NCI-H128 (cell line): ENCODE results near the gene TEX19.

Experiments
- DNase-seq: peaks from one replicate; lab custom pipeline; 2025; ENCODE audit not compliant: unreplicated experiment; lab: John Stamatoyannopoulos, UW

Gene TEX19, protein sequence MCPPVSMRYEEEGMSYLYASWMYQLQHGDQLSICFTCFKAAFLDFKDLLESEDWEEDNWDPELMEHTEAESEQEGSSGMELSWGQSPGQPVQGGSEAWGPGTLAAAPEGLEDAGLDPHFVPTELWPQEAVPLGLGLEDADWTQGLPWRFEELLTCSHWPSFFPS

DNA sequence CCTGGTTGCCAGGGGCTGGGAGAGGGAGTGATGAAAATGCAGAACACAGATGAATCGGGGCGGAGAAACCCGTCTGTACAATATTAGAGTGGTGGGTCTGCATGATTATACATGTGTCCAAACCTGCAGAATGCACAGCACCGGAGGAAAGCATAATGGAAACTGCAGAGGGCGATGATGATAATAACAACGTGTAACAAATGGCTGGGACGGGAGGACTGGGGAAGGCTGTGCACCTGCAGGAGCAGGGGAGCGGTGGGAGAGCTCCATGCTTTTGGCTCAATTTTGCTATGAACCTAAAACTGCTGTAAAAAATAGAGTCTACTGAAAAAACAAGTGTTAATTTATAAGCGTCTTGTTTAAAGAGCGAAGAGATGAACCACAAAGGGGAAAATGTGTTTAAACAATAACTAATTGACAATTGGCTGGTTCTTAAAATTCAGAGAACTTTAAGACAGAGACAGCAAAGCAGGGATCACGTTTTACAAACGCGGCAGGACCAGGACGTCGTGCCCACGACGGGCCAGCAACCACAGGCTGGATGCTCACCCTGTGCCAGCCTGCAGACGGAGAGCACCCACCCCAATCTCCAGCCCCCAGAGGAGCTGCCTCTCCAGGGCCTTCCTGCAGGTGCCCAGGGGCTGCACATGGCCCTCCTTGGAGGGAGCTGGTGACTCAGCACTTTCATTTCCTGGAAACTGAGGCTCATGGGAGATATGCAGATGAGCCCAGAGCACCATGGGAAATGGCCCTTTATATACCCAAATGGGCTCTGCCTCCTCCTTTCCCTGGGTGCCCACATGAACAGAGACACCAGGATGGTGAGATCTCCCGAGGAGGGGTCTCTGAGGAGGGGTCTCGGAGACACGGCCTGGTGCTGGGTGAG is at the start of gene TEX19:
TSS of gene TEX19 (plus strand) at position 783 of the 886 bp plus-strand sequence. CDS start 2,904 bp downstream, outside the sequence.
- DNase-seq = peak; percentile 15

DNA sequence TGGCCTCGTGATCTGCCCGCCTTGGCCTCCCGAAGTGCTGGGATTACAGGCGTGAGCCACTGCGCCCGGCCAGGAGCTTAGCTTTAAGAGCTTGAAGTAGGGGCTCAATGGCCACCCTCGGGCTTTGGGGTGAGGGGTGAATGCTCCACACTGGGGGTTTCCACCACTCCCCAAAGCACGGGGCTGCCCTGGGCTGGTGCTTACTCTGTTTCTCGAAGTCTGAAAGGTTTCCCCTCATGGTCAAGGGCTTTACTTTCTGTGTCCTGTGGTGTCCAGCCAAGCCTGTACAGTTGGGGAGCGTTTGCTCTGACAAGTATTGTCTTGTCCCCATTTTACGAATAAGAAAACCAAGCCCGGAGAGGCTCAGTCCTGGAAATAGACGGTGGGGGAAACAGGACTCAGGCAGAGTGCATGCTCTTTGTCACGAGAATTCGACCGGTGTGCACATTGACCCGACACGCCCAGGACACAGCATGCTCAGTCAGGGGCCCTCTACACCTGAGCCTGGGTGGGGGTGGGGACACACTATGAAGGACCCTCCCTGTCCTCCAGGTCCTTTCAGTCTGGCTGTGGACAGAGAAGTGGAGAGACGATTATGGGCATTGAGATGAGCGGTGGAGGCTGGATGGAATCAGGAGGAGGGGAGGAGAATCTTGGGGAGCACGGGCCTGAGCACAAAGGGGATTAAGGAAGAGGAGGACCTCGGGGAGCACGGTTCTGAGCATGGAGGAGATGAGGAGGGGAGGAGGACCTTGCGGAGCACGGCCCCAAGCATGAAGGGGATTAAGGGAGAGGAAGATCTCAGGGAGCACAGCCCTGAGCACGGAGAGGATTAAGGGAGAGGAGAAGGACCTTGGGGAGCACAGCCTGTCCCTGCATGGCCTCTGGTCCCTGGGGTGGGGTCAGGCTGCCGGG is 49.1 kb upstream of the TEX19 start:
- no peak for DNase-seq

DNA sequence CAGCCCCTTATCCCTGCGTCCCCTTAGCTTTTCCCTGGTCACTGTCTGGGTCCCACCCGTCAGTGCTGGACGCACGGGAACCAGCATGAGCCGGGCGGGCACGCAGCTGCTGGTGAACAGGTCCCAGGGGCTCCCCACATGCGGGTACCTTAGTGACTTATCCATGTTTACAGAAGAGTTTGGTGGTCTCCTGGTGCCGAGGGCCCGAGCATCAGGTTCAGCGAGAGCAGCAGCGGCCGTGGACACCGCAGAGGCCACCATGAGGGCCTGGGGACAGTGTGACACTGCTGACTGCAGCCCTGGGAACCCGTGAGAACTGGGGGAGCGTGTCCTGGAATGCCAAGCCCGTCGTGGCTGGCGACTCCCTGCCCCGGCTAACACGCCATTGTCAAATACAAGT is 48.2 kb upstream of the TEX19 start:
- no peak for DNase-seq

DNA sequence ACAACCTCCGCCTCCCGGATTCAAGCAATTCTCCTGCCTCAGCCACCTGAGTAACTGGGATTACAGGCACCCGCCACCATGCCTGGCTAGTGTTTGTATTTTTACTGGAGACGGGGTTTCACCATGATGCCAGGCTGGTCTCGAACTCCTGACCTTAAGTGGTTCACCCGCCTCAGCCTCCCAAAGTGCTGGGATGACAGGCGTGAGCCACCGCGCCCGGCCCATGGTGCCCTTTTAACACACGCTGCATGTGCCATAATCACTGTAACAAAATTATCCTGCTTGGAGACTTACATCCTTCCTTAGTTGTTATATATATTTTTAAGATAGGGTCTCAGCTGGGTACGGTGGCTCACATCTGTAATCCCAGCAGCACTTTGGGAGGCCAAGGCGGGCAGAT is 47.1 kb upstream of the TEX19 start:
- DNase-seq = no peak

DNA sequence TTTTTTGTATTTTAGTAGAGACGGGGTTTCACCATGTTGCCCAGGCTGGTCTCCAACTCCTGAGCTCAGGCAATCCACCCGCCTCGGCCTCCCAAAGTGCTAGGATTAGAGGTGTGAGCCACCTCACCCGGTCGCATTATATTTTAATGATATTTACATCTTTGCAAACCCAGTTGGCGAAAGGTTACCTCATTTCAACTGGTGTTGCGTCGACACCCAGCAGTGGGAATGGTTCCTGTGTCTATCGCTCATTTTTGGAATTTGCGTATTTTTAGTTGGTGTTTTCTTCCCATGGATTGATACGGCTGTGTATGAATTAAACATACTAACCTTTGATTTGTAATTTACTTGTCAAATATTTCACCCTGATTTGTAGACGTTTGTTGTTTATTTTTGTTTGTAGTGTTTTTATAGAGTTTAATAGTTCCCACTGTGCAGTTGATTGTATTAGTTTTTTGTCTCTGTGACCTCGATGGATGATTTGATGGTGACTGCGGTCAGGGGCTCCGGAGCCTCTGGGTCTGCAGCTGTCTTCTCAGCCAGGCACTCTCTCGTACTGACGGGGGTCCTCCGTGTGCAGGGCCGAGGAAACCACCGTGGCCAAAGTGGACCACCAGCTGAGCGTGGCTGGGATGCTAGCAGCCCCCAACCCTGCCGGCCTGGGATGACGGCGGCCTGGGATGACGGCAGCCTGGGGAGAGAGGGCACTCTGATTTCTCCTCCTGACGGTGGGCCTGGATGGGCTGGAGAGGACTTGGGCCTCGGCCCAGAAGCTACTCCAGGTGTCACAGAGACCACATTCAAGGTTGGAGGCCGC is 45.6 kb upstream of the TEX19 start:
- no peak for DNase-seq

DNA sequence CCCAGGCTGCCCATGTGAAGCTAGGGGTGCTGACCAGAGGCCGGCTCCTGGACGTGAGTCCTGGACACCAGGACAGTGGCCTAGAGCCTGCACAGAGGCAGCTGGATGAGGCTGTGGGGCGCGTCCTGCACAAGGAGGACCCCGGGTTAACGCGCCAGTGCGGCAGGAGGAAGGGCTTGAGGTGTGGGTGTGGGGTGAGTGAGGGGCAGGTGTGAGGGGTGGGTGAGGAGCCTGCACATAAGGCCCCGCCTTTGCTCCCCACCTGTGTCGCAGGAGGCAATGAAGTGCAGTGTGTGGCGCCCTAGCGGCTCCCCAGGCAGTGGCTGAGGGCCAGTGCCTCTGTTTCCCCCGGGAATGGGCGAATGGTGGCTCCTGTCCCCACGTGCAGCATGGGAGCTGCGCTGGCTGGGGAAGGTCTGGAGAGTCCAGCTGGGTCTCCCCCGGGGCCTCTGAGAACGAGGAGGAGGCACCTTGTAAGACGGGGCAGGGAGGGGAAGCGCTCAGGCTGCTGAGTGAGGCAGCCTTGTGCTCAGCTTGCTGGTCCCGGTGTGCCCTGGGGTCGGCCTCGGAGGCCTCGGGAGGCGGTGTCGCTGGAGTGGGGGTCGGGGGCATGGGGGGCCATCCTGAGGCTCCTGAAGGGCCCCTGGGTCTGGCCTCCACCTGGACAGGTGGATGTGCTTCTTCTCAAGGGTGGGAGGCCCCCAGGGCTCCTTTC is 44.9 kb upstream of the TEX19 start:
- no peak for DNase-seq

DNA sequence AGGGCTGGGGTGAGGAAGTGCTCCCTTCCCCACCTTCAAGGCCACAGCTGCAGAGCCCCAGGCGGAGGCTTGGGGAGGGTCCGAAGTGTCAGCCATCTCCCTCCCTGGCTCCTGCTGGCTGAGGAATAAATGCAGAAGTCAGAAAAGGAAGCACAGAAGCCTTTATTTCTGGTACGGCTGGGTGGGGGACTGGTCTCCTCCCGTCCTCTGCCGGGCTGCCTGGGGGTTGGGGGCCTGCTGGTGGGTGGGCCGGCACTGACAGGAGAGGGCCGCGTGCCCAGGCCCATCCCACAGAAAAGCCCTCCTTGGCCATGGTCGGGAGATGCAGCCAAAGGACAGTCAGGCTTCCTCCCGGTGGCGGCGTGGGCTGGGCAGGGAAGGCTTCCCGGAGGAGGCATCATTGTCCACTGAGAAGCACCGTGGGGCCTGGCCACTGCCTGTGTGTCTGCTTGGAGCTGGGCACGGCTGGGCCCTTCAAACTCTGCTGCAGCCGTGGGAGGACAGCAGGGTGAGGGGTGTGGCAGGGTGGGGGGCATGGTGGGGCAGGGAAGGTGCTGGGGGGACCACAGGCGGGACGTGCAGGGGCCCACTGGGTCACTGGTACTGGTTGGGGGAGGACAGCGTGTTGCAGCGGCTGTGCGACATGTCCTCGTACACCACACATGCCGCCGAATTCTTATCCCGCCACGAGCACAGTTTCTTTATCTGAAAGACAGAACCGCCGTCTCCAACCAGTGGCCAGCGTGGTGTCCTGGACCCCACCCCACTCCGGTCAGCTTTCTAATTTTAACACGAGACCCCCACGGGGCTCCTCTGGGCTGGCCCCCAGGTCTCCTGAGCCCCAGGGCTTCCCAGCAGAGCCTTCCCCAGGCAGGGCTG is 44.1 kb upstream of the TEX19 start:
- DNase-seq = no peak

DNA sequence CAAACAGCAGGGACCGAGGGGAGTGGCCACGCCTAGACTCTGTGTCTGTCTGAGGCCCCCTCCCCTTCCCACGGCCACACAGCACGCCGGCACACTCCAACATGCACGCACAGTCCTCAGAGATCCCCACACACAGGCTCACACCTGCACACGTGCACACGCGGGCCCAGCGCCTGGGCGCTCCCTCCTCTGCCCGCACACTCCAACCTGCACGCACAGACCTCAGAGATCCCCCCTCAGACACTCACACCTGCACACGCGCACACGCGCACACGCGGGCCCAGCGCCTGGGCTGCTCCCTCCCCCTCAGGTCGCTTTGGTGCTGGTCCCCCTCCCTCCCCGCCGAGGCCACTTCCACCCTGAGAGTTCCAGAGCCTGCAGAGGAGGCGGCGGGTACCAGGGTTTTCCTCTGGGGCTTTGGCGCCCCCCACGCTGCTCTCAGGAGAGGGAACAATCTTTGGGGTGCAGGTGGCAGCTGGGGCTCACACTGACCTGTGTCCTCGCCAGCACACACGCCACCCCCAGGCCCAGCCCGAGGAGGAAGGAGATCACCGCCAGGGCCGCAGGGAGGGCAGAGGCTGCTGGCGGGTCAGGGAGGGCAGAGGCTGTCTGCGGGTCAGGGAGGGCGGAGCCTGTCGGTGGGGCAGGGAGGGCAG is 43.2 kb upstream of the TEX19 start:
- no peak for DNase-seq

DNA sequence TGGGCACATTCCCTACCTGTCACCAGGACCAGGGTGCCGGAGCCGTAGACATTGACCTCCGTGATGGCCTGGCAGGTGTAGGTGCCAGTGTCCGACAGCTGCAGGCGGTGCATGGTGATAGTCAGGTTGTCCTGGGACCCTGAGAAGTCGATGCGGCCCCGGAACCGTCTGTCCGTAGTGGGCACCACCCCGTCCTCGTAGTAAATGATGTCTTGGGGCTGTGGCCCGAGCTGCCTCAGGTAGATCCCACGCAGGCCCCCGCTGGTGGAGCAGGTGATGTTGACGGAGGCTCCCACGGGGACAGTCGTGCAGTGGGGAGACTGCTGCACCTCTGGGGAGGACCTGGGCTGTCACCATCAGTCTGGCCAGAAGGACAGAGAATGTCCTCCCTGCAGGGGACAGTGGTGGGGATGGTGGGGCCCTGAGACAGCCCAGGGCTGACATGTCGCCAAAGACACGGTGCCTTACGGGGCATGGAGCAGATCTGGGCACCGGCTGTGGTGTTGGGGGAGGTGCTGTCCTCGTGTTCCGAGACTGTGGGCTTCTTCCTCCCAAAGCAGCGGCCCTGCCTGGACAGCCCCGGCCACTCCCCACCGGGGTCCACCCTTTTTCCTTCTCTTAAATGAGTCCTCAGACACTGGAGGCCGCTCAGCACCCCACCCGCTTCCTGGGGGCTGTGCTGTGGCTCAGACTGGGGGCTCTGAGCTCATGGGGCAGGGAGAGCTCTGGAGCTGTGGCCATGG is 42.2 kb upstream of the TEX19 start:
- DNase-seq = no peak

DNA sequence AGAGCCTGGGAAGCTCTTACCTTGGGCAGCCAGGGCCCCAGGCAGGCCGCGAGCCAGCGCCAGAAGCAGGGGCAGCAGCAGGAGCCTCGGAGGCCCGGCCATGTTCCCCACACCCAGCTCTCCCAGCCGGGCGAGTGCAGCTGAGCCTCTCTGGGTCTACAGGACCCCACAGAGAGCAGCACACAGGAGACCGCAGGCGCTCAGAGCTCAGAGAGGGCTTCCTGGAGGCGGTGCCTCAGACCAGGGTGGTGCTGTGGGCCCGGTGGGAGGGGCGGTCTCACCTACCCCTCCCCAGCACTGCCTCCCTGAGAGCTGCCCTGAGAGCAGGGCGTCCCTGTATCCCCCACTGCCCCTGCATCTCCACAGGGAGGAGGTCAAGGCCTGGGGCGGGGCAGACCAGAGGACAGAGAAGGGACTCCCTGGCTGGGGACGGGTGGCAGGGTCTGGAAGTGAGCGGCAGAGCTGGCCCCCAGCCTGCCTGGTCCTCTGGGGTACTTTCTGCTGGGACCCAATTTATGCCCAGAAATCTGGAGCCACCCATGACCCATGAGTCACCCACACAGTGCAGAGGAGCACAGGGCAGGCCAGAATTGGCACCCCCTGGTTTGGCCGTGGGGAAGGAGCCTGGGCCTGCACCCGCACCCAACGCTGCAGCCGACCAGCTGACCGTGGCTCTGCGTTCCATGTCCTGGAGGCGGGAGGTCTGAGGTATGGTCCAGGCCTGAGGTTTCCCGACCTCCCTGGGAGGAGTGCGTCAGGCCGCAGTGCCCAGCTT is 41.5 kb upstream of the TEX19 start, which contains the start of gene CD7:
TSS of gene CD7 (minus strand) at position 215 of the 775 bp plus-strand sequence. CDS start at position 102, 113 bp downstream.
- no peak for DNase-seq

DNA sequence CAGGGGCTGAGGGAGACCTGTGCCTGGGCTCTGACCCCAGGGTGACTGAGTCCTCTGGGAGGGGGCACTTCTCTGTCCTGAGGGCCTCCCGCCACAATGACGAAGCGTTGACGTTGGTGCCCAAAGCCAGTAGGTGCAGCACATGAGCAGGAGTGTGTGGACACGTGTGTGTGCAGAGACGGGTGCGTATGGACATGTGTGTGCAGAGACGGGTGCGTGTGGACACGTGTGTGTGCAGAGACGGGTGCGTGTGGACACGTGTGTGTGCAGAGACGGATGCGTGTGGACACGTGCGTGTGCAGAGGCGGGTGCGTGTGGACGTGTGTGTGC is 40.9 kb upstream of the TEX19 start:
- DNase-seq = no peak

DNA sequence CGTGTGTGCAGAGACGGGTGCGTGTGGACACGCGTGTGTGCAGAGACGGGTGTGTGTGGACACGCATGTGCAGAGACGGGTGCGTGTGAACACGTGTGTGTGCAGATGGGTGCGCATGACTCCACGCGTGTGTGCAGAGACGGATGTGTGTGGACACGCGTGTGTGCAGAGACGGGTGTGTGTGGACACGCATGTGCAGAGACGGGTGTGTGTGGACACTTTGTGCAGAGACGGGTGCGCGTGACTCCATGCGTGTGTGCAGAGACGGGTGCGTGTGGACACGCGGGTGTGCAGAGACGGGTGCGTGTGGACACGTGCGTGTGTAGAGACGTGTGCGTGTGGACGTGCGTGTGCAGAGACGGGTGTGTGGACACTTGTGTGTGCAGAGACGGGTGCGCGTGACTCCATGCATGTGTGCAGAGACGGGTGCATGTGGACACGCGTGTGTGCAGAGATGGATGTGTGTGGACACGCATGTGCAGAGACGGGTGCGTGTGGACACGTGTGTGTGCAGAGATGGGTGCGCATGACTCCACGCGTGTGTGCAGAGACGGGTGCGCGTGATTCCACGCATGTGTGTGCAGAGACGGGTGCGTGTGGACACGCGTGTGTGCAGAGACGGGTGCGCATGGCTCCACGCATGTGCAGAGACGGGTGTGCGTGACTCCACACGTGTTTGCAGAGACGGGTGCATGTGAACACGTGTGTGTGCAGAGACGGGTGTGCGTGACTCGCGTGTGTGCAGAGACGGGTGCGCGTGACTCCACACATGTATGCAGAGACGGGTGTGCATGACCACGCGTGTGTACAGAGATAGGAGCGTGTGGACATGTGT is 40.1 kb upstream of the TEX19 start:
- no peak for DNase-seq

DNA sequence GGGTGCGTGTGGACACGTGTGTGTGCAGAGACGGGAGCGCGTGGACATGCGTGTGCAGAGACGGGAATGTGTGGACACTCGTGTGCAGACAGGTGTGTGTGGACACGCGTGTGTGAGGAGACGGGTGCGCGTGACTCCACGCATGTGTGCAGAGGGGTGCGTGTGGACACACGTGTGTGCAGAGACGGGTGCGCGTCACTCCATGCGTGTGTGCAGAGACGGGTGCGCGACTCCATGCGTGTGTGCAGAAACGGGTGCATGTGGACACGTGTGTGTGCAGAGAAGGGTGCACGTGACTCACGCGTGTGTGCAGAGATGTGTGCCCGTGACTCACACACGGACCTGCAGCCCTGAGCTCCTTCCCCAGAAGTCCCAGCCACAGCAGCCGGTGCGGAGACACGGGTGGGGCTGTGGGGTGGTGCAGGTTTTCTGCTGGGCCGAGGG is 39.4 kb upstream of the TEX19 start:
- no peak for DNase-seq

DNA sequence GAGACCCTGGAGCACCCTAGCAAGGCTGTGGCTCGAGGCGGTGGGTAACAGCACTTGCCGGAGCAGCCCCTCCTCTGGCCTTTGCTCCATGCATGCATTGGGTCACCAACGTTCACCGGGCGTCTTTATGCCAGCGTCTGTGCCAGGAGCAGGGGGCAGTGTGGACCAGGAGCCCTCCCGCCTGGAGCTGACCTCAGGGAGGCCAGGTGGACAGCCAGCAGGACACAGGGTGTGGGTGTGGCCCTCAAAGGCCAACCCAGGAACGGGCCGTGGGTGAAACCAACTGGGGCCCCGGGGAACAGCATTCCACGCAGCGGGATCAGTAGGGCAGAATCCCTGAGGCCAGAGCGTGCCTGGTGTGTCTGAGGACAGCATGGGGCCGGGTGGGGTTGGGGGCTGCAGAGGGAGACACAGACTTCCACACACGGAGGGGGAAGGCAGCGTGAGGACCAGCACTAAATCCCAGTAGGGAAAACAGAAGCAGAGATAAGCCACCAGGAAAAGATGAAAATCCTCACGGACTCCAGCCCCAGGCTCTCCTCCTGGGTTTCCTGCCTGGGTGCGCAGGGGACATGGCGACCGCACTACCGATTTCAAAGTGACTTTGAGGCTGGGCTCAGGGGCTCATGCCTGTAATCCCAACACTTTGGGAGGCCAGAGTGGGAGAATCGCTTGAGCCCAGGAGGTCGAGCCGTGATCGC is 38.8 kb upstream of the TEX19 start:
- DNase-seq = no peak
